HG03196 (cell line): ENCODE measurements around the gene MLNR.

Experiments used
- ATAC-seq: cut with Tn5 transposase; IDR thresholded peaks from one replicate; pipeline ENCODE4 v1.9.1; 2021; ENCODE audit not compliant: unreplicated experiment

Gene MLNR, protein sequence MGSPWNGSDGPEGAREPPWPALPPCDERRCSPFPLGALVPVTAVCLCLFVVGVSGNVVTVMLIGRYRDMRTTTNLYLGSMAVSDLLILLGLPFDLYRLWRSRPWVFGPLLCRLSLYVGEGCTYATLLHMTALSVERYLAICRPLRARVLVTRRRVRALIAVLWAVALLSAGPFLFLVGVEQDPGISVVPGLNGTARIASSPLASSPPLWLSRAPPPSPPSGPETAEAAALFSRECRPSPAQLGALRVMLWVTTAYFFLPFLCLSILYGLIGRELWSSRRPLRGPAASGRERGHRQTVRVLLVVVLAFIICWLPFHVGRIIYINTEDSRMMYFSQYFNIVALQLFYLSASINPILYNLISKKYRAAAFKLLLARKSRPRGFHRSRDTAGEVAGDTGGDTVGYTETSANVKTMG

DNA sequence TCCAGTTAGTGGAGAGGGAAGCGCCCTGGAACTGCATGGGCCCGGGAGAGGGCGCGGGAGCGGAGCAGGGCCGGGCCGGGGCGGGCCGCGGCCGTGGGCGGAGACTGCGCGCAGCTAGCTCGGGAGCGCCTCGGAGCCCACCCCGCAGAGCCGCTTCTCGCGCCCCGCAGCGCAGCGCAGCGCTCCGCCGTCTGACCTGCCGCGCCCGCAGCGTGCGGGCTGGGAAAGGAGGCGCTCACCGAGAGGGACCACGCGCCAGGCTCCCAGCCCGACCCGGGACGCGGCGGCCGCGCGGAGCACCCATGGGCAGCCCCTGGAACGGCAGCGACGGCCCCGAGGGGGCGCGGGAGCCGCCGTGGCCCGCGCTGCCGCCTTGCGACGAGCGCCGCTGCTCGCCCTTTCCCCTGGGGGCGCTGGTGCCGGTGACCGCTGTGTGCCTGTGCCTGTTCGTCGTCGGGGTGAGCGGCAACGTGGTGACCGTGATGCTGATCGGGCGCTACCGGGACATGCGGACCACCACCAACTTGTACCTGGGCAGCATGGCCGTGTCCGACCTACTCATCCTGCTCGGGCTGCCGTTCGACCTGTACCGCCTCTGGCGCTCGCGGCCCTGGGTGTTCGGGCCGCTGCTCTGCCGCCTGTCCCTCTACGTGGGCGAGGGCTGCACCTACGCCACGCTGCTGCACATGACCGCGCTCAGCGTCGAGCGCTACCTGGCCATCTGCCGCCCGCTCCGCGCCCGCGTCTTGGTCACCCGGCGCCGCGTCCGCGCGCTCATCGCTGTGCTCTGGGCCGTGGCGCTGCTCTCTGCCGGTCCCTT lies at the start of gene MLNR:
Gene MLNR (plus strand): TSS at position 303 of the 820 bp plus-strand sequence. CDS start 0 bp downstream, at position 303.
- no peak for ATAC-seq

DNA sequence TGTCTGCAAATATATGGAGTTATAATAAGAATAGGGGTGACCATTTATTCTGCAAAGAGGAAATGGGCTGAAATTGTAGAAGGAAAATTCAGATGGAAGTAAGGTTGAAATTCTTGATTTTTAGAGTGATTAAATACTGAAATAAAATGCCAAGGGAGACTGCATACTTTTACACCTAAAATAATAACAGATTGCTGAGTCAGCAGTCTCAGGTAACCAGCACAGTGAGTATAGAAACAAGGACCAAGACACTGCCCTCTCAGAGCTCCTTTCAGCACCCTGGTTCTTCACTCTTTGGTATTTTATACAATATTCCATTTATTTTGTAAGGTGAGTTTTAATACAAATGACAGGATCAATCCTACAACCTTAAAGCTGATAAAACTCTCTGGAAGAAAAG lies 48.8 kb upstream of the MLNR start:
- ATAC-seq = no peak

GRCh38 chr13:49183672-49184325 lies 36.3 kb upstream of the MLNR start:
- no peak for ATAC-seq

GRCh38 chr13:49184621-49185020 lies 35.5 kb upstream of the MLNR start:
- ATAC-seq = no peak

- no peak for ATAC-seq
These were observed 34.9 kb upstream of the MLNR start for GRCh38 chr13:49185264-49185663.

DNA sequence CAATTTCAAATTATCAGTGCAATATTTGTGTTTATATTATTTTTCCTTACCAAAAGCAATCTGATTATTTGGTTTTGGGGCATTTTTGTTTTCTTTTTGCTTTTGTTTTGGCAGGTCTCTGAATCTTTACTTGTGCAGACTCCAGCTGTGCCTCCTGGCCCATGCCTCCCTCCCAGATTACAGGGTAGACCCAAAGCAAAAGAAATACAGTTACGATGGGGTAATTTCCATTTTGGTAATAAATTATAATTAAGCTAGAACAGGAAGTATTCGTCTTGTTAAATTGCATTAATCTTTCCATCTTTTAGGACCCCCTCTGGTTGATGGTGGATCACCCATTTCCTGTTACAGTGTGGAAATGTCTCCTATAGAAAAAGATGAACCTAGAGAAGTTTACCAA lies 29.2 kb upstream of the MLNR start:
- no peak for ATAC-seq

DNA sequence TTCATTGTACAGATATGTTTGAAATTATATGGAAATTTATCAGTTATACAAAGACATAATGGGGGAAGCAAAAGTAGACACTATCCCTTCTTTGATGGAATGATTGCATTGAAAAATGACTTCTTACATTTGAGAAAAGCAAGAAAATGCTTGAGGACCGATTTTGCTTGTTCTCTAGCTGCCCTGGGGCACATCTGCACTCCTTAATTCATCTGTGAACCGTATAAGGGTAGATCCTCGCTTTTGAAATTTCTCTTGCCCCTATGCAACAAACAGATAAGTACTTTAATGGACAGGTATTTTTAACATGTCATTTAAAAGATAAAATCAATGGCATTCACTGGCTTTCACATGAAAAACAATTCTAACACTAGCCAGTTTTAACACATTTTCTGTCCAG lies 13.5 kb upstream of the MLNR start:
- ATAC-seq = no peak

DNA sequence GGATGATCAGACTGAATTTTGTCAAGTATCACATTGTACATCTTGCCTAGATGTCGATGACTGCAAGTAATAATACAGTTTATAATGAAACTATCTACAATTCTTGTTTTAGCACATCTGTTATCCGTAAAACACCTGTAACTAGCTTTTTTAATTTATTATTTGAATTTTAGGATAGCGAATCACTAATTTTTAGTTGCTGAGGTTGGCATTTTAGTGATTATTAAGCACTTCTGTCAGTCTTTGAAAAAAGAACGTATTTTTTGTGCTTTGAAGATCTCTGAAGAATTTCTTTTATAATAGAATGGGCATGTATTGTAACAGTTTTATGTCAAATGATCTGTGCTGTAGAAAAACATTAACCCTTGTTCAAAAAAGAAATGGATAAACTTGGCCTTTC lies 11.5 kb upstream of the MLNR start:
- no peak for ATAC-seq

DNA sequence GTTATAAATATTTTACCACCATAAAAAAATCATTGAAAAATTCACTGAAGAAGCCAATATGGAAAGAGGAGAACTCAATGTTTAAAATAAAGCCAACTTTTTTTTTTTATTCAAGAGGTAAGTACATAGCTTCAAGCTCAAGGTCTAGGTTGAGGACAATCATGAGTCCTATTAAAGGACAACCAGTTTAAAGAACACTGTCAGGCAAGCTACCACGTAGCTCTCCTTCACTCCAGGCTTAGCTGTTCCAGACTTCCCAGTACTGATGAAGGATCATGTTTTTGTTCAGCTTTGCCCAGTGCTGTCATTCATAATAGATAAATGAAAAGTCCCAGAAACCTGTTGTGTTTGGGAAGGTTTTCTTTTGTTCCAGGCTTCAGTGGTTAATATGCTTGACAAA lies 10.0 kb upstream of the MLNR start:
- ATAC-seq = no peak

DNA sequence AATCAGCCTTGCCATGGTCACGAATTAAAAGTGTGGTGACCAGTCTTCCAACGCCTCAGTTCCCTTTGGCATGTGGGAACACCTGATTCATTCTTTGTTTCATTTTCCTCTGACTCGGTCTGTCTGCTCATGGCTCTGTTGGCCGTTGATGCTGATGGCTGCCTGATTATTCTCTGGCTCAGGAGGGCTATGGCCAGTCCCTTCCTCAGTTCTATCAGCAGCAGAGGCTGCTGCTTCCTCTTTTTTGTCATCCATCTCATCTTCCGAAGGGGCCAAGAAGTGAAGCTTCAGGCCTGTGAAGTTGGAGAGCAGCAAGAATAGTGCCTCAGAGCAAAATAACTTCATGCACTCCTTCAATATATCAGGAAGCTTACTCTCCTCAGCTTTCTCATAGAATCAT lies 9.5 kb upstream of the MLNR start:
- no peak for ATAC-seq

DNA sequence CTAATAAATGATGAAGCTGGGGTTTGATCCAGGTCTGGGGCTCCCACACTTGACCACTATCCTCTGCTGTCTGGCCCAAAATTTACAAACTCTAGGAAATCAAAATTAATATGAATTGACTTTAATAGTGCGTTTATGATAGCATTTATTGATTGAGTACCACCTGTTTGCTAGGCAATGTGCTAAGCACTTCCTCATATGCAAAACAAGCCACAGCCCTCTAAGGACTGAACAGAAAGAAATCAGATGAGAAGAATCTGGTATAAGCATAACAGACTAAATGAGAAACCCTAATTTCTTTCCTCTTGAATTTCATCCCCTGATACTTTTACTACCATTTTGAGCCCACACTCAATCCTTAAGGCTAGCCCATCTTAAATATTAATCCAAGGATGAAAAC lies 6.6 kb upstream of the MLNR start:
- no peak for ATAC-seq

GRCh38 chr13:49213997-49214916 lies 5.9 kb upstream of the MLNR start:
- no peak for ATAC-seq

- ATAC-seq = peak; percentile 77
These were observed 5.2 kb upstream of the MLNR start for GRCh38 chr13:49214917-49215376.

GRCh38 chr13:49216334-49216733 lies 3.8 kb upstream of the MLNR start:
- ATAC-seq = no peak

DNA sequence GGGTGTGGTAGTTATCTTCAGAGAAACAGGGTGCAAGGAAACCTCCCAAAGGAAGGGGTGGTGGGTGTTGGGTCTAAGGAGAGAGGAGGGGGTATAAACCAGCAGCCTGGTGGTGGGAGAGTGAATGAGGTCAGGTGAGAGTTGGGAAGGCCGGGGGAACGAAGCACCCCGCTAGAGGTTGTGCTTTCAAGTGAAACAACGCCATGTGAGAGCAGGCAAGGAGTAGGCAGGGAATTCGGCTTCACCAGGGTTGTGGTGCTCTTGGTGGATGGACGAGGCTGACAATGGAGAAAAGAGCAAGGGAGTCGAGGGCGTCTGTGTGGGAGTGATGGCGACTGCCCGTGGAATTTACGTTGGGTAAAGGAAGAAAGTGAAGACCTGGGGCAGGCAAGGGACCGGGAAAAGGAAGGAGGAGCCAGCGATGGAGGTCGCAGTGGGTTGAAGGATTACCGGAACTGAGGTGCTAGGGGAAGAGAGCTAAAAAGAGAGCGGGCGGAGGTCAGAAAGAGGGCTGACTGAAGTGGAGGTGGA lies 2.1 kb upstream of the MLNR start:
- ATAC-seq = no peak

DNA sequence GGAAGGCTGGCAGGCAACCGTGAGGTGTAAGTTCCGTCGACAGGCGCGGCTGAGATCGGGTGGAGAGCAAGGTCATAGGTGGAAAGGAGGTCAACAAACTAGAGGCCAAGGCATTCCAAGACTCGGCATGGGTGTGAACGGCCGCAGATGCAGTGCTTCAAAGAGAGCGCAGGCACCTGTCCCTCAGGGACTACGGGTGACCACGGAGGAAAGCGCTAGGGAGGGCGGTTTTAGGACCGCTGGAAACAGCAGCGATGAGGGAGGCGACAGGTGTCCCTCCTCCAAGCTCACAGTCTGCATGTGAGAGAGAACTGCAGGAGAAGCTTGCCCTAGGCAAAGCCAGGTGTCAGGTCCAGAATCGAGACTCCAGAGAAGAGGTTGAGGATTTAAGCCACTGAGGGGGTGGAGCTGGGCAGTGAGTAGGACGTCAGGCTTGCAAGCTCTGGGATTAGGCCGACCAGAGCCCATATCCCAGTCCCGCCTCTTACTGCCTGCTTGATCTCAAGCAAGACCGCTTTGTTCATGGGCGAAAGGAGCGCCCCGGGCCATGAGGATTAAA lies 1.6 kb upstream of the MLNR start:
- ATAC-seq = no peak

- ATAC-seq = no peak
These were observed 497 bp upstream of the MLNR start for GRCh38 chr13:49219647-49220035.

DNA sequence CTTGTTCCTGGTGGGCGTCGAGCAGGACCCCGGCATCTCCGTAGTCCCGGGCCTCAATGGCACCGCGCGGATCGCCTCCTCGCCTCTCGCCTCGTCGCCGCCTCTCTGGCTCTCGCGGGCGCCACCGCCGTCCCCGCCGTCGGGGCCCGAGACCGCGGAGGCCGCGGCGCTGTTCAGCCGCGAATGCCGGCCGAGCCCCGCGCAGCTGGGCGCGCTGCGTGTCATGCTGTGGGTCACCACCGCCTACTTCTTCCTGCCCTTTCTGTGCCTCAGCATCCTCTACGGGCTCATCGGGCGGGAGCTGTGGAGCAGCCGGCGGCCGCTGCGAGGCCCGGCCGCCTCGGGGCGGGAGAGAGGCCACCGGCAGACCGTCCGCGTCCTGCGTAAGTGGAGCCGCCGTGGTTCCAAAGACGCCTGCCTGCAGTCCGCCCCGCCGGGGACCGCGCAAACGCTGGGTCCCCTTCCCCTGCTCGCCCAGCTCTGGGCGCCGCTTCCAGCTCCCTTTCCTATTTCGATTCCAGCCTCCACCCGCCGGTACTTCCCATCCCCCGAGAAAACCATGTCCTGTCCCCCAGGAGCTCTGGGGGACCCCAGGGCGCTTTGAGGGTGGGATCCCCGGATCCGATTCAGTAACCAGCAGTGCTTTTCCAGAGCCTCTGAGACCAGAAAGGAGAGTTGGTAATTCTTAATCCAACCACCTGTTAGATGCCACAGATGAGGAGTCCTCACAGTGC lies 885 bp downstream of the MLNR start:
- no peak for ATAC-seq

DNA sequence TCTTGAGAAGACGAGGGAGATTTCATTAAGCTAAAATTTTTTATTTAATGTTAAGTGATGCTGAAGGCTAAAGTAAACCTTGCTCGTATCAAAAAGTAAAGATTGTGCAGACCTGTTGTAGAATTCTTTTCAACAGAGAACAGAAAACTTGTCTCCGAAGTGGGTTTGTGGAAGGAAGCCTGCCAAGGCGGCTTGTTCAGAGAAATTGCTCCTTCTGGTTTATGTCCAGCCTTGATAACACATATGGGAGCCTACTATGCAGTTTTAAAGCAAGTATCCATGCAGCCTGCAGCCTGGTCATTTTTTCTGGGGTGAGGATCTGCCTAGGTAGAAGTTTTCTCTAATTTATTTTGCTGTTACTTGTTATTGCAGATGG lies 1.4 kb downstream of the MLNR start:
- no peak for ATAC-seq
